Activated CD8-positive, alpha-beta T cell treated with anti-CD3 and anti-CD28 coated beads for 36 hours (primary cell): Measurements from ENCODE around the gene CAV1. TPM values are rescaled to one million over a fixed set of nuclear protein-coding genes. Genes with fewer than 3 reads are reported as not detected.
A peak's percentile ranks its signal among the peaks of the same experiment; 100 is the strongest.

ENCODE experiments used
- ATAC-seq: fragments of 200-7000 bp; cut with Tn5 transposase; one replicate; pipeline ENCODE4 v1.10.0; 2021; ENCODE audit warnings: mild to moderate bottlenecking, moderate library complexity
- CTCF ChIA-PET: fragments of 350-600 bp; sonication (Branson Sonifier 250); formaldehyde crosslinking; loops from one replicate; lab custom pipeline; 2021; ENCODE audit warnings: antibody characterized with exemption; lab: Charles Lee
- POLR2A ChIA-PET: fragments of 350-600 bp; sonication (Branson Sonifier 250); formaldehyde crosslinking; loops from one replicate; lab custom pipeline; 2021; ENCODE audit warnings: antibody characterized with exemption; lab: Charles Lee
- DNase-seq: peaks from one replicate; pipeline ENCODE4 v3.0.0-alpha.2; 2020
- H3K27ac Mint-ChIP-seq: one replicate; pipeline ENCODE4 v1.8.0; 2021; ENCODE audit warnings: mild to moderate bottlenecking, mixed read lengths
- H3K27me3 Mint-ChIP-seq: one replicate; pipeline ENCODE4 v1.8.0; 2021; ENCODE audit warnings: mixed read lengths
- H3K36me3 Mint-ChIP-seq: one replicate; pipeline ENCODE4 v1.8.0; 2021; ENCODE audit warnings: low read depth, mixed read lengths
- H3K4me1 Mint-ChIP-seq: one replicate; pipeline ENCODE4 v1.8.0; 2021; ENCODE audit warnings: low read depth, mixed read lengths
- H3K4me3 Mint-ChIP-seq: one replicate; pipeline ENCODE4 v1.8.0; 2021; ENCODE audit warnings: mild to moderate bottlenecking, moderate library complexity, mixed read lengths
- H3K9me3 Mint-ChIP-seq: one replicate; pipeline ENCODE4 v1.8.0; 2021; ENCODE audit warnings: mixed read lengths
- CTCF ChIP-seq: fragments of 200-600 bp; IDR thresholded peaks from one replicate; pipeline ENCODE4 v1.8.0; 2022; ENCODE audit warnings: antibody characterized with exemption, mild to moderate bottlenecking
- intact Hi-C: fragments of 100-400 bp; cut with micrococcal nuclease; formaldehyde crosslinking; loops from one replicate; pipeline ENCODE4 v1.10.0; 2022
- total RNA-seq, 2 experiments: library from RNA; stranded (reverse); gene quantifications; one replicate each; pipeline ENCODE4 v1.2.3, GENCODE V29; 2021

The CAV1 gene
- total RNA-seq, 2 experiments from 2014 or later, result 0.18 to 0.74 TPM

GRCh38 chr7:116579322-116579721, 54.5 kb downstream of the CAV1 start:
- intact Hi-C loops, result no loop called here
- no peak for TF ChIP-seq CTCF
- no peaks in the 10 kb centered on the region for H3K9me3 Mint-ChIP-seq
- ChIA-PET CTCF (interaction anchor here (1.2 to 2.2 kb wide), 3 partner anchors 9 to 12 kb away, joined by 3 to 14 read pairs (median 3); no protein-coding TSS in a partner anchor), POLR2A (no interaction called here)
- H3K4me1 Mint-ChIP-seq, result peaks cover 35% of the 10 kb centered on the region
- no peak overlapping the region for H3K4me3 Mint-ChIP-seq
- peaks cover 3% of the 10 kb centered on the region for H3K27me3 Mint-ChIP-seq
- H3K36me3 Mint-ChIP-seq, result no peaks in the 10 kb centered on the region
- ATAC-seq (no peak), DNase-seq (no peak)
- H3K27ac Mint-ChIP-seq, result no peak overlapping the region

DNA sequence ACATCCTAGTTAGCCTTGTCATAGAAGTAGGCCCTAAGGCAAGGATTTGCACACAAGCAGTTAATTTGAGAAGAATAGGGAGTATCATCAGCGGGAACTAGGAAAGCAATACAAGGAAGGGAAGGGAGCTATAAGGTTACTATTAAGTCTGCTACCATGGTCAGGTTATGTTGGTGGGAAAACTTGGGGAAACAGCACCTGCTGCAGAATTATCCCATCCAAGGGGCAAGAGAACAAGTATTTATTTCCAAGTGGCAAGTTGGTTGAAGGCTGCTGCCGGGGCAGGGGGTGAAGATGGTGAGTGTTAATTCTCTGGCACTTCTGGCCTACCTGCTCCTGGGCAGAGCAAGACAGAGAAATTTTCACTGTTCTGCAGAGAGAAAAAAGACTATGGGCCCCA, 55.0 kb downstream of the CAV1 start:
- Mint-ChIP-seq H3K4me3 (no peak overlapping the region), H3K27me3 (peaks cover 3% of the 10 kb centered on the region), H3K27ac (no peak overlapping the region), H3K9me3 (no peaks in the 10 kb centered on the region), H3K4me1 (peaks cover 35% of the 10 kb centered on the region), H3K36me3 (no peaks in the 10 kb centered on the region)
- ATAC-seq, result no peak
- DNase-seq, result no peak
- TF ChIP-seq CTCF, result no peak
- intact Hi-C loops, result loop anchor here (10.0 kb wide), 1 partner anchor 115 kb away; no protein-coding TSS in a partner anchor
- POLR2A ChIA-PET, result no interaction called here
- CTCF ChIA-PET, result interaction anchor here (1.2 kb wide), 1 partner anchor 9 kb away, joined by 3 read pairs; no protein-coding TSS in a partner anchor

DNA sequence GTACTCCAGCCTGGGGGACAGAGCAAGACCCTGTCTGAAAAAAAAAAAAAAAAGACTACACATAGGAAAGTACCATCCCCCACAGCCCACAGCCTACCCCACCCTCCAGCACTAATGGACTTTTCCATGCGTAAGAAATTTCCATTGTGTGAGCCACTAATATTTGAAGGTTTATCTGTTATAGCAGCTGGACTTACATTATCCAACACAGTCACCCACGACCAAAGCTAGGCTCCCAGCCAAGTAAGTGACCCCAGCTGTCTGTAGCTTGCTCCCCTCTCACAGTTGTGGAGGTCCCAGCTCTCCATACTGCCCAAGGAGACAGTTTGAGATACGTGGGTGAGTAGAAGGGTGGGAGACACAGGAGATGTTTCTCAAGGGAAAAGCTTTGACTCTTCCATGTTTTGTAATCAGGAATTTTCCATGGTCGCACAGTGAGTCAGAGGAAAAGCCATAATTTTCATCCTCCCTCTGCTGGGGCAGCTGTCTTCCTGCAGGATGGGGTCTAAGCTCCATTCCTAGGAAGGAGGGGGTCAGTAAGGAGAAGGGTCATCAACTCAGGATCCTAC, 57.4 kb downstream of the CAV1 start:
- TF ChIP-seq CTCF, result no peak
- ATAC-seq (no peak), DNase-seq (no peak)
- ChIA-PET POLR2A (no interaction called here), CTCF (interaction anchor here (1.0 to 2.7 kb wide), 4 partner anchors 10 to 346 kb away, joined by 3 to 15 read pairs (median 4); no protein-coding TSS in a partner anchor)
- intact Hi-C loops, result loop anchor here (10.0 kb wide), 1 partner anchor 117 kb away; no protein-coding TSS in a partner anchor
- no peak overlapping the region for H3K4me3 Mint-ChIP-seq
- no peaks in the 10 kb centered on the region for H3K36me3 Mint-ChIP-seq
- H3K4me1 Mint-ChIP-seq, result peaks cover 25% of the 10 kb centered on the region
- no peaks in the 10 kb centered on the region for H3K9me3 Mint-ChIP-seq
- H3K27ac Mint-ChIP-seq, result no peak overlapping the region
- no peaks in the 10 kb centered on the region for H3K27me3 Mint-ChIP-seq

DNA sequence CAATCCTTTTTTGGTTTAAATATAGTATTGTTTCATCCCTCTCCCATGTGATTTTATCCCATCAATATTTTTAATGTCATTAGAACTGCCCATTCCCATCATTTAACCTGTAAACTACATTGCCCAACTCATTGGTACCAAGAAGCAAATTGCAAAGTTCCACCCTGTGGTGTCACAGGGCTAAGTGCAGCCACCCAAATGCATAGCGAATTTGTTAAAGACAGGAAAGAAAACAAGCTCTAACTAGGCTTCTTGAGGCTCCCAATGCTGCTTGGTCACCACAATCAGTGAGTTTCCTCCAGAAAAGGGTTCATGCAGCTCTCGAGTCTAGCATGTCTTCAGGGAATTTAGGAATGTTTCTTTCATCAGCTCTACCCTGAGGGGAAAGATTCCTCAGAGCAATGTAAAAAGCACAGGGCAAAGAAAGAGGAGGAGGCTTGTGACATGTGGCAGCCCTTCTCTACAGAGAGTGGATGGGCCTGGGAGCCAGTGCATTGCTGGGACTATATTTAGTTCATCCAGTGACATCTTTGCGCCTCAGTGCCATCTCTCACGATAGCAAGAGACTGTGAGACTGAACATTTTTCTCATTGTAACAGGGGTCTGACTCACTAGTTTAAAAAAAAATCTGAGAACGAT, 58.1 kb downstream of the CAV1 start:
- ChIA-PET CTCF (interaction anchor here (1.0 to 2.7 kb wide), 3 partner anchors 9 to 143 kb away, joined by 3 to 15 read pairs (median 5); no protein-coding TSS in a partner anchor), POLR2A (no interaction called here)
- H3K27me3 Mint-ChIP-seq, result no peaks in the 10 kb centered on the region
- H3K4me3 Mint-ChIP-seq, result peak overlapping the region; percentile 15
- H3K36me3 Mint-ChIP-seq, result no peaks in the 10 kb centered on the region
- intact Hi-C loops, result loop anchor here (10.0 kb wide), 1 partner anchor 118 kb away; no protein-coding TSS in a partner anchor
- no peaks in the 10 kb centered on the region for H3K9me3 Mint-ChIP-seq
- DNase-seq (peak; percentile 12), ATAC-seq (peak; percentile 55)
- no peak for TF ChIP-seq CTCF
- H3K27ac Mint-ChIP-seq, result peak overlapping the region; percentile 79
- H3K4me1 Mint-ChIP-seq, result peaks cover 22% of the 10 kb centered on the region

DNA sequence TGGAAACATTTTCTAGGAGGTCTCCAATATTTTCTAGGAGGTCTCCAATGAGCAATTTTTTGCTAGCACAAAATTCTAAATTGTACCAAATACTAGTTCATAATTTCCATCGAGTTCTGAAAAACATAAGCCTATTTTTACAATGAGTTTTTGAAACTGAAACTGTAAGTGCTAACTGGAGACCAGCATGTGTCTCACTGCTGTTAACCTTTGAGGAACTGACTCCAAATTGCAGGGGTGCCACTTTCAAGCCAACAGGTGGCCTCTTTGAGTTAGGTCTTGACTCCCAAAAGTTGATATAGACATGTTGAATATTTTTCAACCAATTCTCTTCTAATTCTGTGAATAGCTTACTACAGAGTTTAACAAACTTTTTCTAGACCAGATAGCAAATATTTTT, 58.8 kb downstream of the CAV1 start:
- Mint-ChIP-seq H3K27ac (no peak overlapping the region), H3K9me3 (no peaks in the 10 kb centered on the region), H3K4me1 (peaks cover 30% of the 10 kb centered on the region), H3K4me3 (no peak overlapping the region), H3K36me3 (no peaks in the 10 kb centered on the region), H3K27me3 (no peaks in the 10 kb centered on the region)
- ChIA-PET CTCF (no interaction called here), POLR2A (no interaction called here)
- intact Hi-C loops, result loop anchor here (10.0 kb wide), 1 partner anchor 119 kb away; no protein-coding TSS in a partner anchor
- DNase-seq (peak; percentile 52), ATAC-seq (peak; percentile 71)
- TF ChIP-seq CTCF, result no peak
